A172 (cell line): ENCODE data around the gene CCDC175. TPM values are rescaled to one million over a fixed set of nuclear protein-coding genes. Genes with fewer than 3 reads are reported as not detected.

Source experiments
- DNase-seq: peaks from one replicate; pipeline ENCODE4 v3.0.0-alpha.2; 2015; ENCODE audit warnings: low spot score
- total RNA-seq: library from RNA; depleted of rRNA; stranded (reverse); fragments of >200 nt; shearing (Covaris generic); gene quantifications from 2 replicates; pipeline ENCODE4 v1.2.3, GENCODE V29; 2014; rRNA removed

CCDC175 gene
- total RNA-seq, 1 experiment from 2014 or later = not detected

- peak; percentile 91 for DNase-seq
Observed at GRCh38 chr14:59482541-59483331, 93.9 kb downstream of the CCDC175 start.

- peak; percentile 4 for DNase-seq
Observed at GRCh38 chr14:59481871-59482540, 94.6 kb downstream of the CCDC175 start.

- no peak for DNase-seq
Observed at GRCh38 chr14:59481407-59481806, 95.2 kb downstream of the CCDC175 start.

- no peak for DNase-seq
Observed at GRCh38 chr14:59480166-59480565, 96.4 kb downstream of the CCDC175 start.

GRCh38 chr14:59478540-59478939 lies 98.1 kb downstream of the CCDC175 start:
- DNase-seq = no peak

GRCh38 chr14:59475709-59476108 lies 100.9 kb downstream of the CCDC175 start:
- DNase-seq = no peak

GRCh38 chr14:59474172-59474571 lies 102.4 kb downstream of the CCDC175 start:
- peak; percentile 14 for DNase-seq

GRCh38 chr14:59465316-59466135 lies 111.1 kb downstream of the CCDC175 start, which contains the start of gene GPR135:
Gene GPR135 (minus strand): TSS chr14:59465380. CDS start chr14:59465226, 154 bp downstream.
- DNase-seq = no peak

- no peak for DNase-seq
Observed at GRCh38 chr14:59464486-59465315, 111.9 kb downstream of the CCDC175 start.

GRCh38 chr14:59463787-59464485 lies 112.7 kb downstream of the CCDC175 start:
- DNase-seq = no peak

- DNase-seq = no peak
Observed at GRCh38 chr14:59461891-59462290, 114.7 kb downstream of the CCDC175 start.

GRCh38 chr14:59460378-59460777 lies 116.2 kb downstream of the CCDC175 start:
- DNase-seq = no peak

- DNase-seq = no peak
Observed at GRCh38 chr14:59458486-59458885, 118.1 kb downstream of the CCDC175 start.

- peak; percentile 22 for DNase-seq
Observed at GRCh38 chr14:59455411-59455810, 121.2 kb downstream of the CCDC175 start.

Other genes with a start within 250 kb of the CCDC175 start
- 1.5 TPM in 2 replicates for gene GPR135, start 111.4 kb downstream of the CCDC175 start, total RNA-seq
- 28.1 and 31.3 TPM in 2 replicates for gene L3HYPDH, start 92.4 kb downstream of the CCDC175 start, total RNA-seq
- 113 and 122 TPM in 2 replicates for gene JKAMP, start 92.3 kb downstream of the CCDC175 start, total RNA-seq